ENCODE measurements around the gene OGDH. TPM values are rescaled to one million over a fixed set of nuclear protein-coding genes. Genes with fewer than 3 reads are reported as not detected.
A peak's percentile ranks its signal among the peaks of the same experiment; 100 is the strongest.

OGDH gene
- total RNA-seq, 1 donor from 2014 or later, result 109 TPM

DNA sequence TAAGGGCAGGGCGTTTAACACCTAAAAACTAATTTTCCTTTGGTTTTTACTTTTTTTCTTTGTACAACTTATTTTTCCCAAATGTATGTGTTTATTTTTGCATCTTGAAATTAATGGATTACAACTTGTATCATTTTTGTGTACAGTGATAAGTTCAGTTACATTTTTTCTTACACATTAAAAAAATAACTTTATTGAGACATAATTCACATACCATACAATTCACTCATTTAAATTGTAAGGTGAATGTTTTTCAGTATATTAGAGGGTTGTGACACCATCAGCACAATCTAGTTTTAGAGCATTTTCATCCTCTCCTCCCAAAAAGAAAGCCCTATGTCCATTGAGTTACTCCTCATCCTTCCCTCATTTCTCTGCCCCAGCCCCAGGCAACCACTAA is 11.6 kb downstream of the OGDH start:
- no peak for DNase-seq (ENCODE audit: low spot score)

DNA sequence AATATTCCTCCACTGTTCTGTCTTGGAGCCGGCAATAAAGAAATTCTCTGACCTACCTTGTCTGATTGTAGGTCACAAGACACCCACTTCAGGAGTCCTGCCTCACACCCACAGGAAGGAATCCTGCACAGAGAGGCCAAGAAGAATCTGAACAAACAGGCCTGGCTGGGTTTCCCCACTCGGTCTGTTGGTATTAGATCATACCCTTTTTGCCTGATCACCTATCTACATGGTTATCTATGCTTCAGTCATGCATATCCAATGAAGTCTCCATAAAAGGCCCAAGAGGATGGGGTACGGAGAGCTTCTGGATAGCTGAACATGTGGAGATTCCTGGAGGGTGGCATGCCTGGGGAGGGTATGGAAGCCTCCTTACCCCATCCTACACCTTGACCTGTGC is 12.3 kb downstream of the OGDH start:
- DNase-seq (ENCODE audit: low spot score), result peak; percentile 79

DNA sequence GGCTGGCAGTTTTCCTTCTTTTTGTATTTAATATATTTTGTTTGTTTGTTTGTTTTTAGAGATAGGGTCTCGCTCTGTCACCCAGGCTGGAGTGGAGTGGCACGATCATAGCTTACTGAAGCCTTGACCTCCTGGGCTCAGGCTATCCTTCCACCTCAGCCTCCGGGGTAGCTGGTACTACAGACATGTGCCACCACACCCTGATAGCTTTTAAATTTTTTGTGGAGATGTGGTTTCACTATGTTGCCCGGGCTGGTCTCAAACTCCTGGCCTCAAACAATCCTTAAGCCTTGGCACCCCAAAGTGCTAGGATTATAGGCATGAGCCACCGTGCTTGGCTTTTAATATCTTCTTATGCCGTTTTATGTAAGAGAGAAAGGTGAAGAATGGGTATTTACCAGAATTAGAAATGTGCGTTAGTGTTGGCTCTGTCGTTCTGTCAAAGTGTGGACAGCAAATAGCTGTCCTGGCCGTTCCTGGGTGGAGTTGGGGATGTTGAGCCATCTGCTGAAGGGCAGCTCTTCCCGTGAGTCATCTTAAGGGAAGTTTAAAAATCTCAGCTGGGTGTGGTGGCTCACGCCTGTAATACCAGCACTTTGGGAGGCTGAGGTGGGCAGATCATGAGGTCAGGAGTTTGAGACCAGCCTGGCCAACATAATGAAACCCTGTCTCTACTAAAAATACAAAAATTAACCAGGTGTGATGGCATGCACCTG is 14.8 kb downstream of the OGDH start:
- no peak for DNase-seq (ENCODE audit: low spot score)

DNA sequence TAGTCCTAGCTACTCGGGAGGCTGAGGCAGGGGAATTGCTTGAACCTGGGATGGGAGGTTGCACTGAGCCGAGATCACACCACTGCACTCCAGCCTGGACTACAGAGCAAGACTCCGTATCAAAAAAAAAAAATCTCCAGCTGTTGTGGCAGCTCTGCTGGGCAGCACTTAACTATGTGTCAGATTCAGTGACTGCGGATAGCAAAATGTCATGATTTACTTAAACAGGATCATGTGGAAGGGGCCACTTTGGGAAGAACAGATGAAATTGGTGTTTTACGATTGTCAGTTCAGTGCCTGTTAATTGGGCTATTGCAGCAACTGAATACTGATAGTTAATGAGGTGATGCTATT is 15.3 kb downstream of the OGDH start:
- no peak for DNase-seq (ENCODE audit: low spot score)

DNA sequence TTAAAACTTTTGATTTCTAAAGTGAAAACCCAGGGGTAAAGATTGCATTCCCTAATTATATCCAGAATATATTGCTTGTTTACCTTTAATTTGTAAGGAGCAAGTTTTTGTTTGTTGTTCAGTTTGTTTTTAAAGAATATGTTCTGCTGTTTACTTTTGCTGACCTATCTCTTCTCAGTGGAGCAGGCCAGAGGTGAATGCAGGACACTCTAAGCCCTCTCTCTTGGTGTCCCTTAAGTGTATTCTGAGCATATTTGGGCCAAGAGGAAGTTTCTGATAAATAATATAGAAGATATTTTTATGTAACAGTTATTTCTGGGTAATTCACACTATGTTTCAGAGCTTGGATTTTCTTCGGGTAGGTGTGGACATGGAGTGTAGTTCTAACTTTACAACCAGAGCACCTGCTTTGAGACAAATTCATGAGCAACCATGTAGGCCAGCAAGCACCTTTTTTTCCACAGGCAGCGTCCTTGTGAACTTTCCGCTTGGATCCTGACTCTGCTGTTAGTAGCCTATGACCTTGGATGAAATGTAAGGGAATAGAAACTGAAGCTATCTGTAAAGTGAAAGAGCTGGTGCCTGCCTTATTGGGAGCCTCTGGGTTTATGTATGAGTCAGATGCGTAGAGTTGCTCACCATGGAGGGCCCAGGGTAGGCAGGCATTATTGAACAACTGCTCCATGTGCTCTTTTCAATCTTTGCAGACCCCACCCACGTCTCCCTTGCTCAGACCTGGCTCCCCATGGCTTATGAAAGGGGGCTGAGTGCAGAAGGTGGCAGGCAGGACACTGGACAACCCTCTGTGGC is 16.1 kb downstream of the OGDH start:
- DNase-seq (ENCODE audit: low spot score), result no peak

DNA sequence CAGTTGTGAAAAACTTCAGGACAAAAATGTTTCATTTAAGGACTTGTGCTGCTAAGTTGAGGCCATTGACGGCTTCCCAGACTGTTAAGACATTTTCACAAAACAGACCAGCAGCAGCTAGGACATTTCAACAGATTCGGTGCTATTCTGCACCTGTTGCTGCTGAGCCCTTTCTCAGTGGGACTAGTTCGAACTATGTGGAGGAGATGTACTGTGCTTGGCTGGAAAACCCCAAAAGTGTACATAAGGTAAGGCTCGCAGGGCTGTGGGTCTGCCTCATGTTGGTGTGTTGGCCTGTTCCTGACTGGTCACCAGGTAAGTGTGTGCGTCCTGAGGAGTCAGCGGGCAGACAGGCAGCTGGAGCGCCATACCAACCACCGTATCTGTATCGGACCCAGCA is 17.9 kb downstream of the OGDH start:
- no peak for DNase-seq (ENCODE audit: low spot score)

DNA sequence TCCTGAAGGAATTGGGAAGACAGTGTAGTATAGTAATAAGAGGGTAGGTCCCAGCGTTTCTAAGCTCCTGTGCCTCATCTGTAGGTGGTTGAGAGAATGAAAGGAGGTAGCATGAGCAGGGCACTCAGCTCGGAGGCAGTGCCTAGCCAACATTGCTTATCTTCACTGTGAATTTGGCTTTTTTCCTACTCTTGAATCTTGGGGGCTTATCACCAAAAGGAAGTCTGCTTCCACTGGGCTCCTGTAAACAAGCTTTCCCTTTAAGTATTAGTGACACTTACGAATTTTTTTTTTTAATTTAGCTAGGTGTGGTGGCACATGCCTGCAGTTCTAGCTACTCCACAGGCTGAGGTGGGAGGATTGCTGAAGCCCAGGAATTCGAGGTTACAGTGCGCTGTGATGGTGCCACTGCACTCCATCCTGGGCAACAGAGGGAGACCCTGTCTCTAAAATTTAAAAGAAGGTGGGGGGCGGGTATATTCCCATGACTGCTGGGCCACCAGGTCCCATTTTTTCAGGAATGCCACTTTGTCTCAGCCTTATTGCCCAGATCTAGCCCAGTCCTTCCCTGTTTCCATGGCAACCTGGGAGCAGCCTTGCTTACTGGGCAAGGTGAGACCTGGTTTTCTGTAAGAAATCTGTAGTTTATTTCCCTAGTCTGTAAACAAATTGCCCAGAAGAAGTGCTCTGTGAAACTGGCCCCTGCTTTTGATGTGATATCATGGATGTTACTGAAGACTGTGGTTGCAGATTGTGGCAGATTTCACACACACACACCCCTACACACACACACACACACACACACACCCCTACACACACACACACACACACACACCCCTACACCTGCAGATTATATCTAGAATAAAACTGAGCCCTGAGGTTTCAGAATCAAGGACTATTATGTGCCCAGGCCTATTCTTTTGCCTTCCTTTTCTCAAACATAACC is 19.4 kb downstream of the OGDH start:
- DNase-seq (ENCODE audit: low spot score), result no peak

DNA sequence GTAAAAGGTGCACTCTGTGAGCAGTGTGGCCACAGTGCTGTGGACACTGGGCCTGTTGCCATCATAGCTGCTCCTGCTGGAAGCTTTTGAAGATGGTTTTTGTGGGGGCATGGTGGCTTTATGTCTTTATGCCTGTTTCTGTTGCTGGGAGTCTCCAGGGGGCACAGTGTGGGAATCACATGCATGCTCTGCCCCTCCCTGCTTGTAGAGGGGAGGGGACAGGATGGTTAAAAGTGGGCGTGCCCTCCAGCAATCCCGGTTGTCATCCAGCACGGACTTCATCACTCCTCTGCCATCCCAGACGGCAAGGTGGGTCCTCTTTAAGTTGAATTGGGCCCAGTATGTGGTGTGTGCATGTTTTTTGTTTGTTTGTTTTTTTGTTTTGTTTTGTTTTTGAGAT is 20.2 kb downstream of the OGDH start:
- DNase-seq (ENCODE audit: low spot score), result no peak

DNA sequence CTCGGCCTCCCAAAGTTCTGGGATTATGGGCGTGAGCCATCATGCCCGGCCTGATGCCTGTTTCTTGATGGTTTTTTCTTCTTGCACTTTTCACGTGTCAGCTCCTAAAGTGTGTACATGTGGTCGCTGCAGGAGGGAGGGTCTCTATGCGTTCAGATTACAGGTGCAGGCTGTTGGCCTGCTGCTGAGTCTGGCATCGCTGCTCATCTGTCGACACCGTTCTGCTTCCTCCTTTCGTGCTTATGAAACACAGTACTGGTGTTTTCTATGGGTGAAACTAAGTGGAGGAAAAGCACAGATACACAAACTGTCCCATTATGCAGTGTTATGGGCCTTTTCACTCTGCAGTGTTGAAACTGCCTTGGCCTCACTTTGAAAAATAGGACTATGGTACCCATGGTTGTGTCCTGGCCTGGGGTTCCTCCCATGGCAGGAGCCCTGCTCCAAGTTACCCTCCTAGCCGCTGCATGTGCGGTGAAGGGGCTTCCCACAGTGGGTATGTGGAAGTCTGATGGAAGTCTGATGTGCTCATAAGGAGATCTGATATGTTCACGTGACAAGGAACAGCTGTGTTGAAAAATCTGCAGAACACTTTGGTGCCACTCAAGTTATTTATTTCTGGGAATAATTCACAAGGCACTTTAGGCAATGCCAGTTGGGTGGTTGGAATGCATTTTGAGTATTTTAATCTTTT is 23.5 kb downstream of the OGDH start:
- no peak for DNase-seq (ENCODE audit: low spot score)

DNA sequence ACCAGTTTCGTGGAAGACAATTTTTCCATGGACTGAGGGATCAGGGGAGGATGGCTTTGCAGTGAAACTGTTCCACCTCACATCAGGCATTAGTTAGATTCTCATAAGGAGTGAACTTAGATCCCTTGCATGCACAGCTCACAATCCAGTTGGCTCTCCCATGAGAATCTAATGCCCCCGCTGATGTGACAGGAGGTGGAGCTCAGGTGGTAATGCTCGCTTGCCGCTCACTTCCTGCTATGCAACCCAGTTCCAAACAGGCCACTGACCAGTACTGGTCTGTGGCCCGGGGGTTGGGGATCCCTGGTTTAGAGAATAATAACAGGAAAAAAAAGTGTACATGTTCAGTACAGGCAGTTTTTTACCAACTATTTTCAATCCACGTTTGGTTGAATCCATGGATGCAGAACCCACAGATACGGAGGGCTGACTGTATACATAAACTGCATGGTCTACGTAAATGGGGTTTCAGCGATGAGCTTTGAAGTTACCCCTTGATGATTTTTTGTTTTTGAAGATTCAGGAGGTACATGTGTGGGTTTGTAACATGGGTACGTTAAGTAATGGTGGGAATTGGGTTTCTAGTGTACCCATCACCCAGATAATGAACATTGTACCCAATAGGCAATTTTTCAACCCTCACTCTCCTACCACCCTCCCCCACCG is 24.5 kb downstream of the OGDH start:
- no peak for DNase-seq (ENCODE audit: low spot score)

DNA sequence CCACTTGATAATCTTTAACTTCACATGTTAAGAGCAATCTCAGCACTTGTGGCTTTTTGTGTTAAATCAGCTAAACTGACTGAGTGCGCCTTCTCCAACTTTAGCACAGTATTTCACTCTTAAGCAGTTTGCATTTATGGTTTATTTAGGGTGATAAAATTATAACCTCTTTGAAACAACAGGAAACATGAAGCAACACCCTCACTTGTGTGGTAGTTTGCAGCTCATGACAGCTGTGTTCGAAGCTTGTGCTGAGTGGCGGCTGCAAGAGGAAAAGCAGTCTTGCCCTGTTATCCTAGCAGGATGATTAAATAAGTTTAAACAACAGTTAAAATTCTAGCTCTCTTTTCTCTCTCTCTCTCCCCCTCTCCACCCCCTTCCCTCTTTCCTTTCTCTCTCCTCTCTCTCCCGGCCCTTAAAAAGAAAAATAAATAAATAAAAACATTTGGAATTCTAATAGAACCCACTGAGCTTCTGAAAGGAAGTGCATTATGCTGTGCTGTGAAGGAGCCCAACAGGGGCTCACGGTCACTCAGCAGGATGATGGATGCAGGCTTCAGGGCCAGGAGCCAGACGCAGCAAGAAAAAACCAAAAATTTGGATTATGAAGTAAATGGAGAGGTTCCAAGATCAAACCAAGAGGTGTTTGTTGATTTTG is 25.2 kb downstream of the OGDH start:
- no peak for DNase-seq (ENCODE audit: low spot score)

DNA sequence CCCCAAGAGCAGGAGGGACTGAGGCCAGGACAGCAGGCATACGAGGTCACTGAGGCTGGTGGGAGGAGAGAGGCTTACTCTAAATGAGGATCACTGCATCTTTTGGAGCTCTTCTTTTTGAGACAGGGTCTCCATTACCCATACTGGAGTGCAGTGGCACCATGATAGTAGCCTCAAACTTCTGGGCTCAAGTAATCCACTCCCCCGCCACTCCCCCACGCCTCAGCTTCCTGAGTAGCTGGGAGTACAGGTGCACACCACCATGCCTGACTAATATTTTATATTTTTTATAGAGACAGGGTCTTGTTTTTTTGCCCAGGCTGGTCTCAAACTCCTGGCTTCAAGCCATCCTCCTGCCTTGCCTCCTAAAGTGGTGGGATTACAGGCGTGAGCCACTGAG is 25.8 kb downstream of the OGDH start:
- no peak for DNase-seq (ENCODE audit: low spot score)

DNA sequence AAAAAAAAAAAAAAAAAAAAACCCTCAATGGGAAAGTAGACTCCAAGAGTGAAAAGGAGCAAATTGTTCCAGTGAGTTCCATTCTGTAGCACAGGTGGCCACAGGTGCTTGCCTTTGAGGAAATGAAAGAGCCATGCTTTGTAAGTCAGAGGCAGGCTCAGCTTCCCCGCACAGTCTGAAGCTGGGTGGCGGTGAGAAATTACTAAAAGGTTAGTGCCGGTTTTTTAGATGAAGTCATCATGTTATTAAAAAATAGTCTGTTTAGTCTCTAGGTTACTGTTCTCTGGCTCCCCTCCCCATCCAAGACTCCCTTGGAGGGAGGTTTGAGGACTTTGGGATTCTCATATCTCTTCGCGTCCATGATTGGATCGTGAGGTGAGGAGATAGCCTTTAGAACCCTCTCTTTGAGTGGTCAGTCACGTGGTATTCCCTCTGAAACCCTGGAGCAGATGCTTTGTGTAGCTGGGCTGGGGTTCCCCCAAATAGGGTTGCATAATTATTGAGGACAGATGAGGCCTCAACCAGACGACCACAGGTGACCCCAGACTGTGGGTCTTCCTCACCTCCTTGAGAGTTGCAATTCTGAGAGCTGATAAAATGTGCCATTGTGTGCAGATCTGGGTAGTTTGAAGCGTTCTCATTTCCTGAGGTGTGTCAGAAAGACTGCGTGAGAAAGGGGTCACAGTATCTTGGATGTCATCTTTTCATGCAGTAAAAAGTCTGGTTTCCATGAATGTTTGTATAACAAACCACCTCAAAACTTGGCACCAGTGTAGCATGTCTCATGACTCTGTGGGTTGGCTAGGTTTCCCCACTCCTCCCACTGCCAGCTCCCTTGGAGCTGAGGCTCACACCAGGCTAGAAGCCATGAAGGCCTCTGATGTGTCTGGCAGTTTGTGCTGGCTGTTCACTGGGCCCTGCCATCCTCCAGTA is 27.1 kb downstream of the OGDH start:
- DNase-seq (ENCODE audit: low spot score), result peak; percentile 84

DNA sequence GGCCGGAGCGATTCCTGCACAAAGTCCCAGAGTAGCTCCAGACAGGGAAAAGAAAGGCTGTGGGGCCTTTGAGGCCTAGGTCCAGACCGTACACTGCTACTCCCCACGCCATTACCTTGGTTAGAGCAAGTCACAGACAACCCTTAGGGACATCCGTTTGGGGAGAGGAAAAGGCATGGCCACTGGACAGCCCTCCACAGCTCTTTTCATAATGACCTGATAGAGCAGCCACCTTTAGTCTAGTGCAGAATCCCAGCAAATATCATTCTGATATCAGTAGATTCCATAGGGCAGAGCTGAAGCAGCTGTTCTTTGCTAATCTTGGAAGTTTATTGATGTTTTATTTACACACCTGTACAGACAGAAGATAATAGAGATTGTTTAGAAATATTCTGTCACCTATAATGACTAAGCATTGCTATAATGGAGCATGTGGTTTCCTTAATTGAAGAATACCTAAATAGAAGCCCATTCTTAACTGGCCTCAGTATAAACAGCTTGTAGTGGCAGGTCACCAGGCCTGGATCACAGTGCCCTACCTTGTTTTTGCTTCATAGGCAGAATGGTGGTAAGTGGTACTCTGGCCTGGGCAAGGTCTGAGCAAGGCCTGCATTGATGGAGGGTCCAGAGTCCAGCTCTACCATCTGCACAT is 27.9 kb downstream of the OGDH start:
- DNase-seq (ENCODE audit: low spot score), result no peak

DNA sequence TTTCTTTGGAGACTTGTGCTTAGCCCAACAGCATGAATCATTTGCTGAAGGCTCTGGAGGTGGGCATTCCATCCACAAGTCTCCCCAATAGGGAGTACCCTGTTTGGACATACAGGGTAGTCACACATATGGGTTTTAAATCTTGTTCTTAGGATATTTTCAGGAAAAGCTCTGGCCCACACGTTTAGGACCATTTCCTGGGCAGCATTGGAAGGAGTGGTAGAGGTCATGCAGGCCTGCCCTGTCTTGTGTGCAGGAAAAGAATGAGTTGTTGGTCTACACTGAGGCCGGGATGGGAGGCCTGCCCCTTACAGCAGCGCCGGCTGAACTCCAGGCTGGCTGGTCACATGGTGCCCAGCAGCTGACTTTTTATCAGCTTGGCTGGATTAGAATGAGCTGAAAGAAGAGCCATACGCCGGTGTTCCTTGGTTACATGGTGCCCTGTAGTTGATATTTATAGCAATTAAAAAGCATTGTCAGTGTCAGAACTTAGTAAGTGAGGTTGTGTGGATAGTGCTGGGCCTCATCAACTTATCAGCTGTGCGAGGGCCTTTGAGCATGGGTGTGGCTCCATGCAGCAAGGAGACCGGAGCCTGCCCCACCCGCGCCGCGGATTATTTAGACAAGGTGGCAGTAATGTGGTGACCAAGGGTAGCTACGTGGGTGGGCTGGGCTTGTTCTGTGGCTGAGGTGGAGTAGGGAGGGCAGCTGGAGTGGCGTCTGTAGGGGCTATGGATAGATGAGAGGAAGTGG is 28.6 kb downstream of the OGDH start:
- no peak for DNase-seq (ENCODE audit: low spot score)

DNA sequence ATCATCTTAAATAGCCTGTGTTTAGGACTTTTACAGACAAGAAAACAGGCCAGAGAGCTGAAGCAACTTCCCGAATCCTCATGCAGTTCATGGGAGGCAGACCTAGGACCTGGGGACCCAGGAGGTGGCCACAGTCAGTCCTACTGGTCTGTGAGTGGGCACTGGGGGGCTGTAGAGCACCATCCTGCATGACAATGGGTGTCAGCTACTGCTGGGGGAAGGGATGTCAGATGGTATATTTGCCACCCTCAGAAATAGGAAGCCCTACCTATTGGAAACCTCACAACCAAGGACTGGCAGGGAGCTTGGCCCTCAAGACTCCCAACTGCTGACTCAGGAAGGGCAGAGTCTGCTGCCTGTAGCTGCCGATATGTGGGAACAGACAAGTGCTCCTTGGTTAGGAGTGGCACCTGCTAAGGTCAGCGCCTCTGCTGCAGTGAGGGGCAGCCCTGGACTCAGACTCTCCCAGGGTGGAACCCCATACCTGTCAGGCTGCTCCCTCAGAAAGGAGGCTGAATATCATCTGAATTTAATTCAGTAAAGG is 29.7 kb downstream of the OGDH start:
- DNase-seq (ENCODE audit: low spot score), result no peak

DNA sequence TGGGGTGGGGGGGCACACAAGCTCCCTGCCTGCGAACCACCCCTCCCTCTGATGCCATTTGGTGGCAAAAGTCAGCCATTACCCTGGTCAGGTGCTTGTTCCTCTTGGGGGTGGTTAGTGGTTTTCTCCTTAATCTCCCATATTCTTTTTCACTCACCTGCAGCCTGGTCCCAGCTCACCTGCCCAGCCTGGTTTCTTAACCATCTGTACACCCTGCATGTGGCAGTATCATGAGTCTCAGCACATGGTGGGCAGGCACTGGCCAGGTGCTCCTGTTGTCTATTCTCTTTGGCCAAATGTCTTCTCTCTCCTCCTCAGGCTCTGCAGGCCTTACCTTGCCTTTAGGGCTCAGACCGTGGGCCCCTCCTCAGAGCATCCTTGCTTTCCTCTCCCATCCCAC is 30.5 kb downstream of the OGDH start:
- no peak for DNase-seq (ENCODE audit: low spot score)
